DND-41 (cell line): ENCODE data around the gene LLGL1.

Source experiments
- CTCF ChIP-seq: IDR thresholded peaks from 2 replicates; pipeline ENCODE4 v1.5.1; 2012; ENCODE audit warnings: borderline replicate concordance, low read length, moderate library complexity, mild to moderate bottlenecking; ENCODE audit not compliant: poor library complexity, severe bottlenecking; ENCODE audit errors: extremely low read depth
- EZH2 ChIP-seq: IDR thresholded peaks from 3 replicates; pipeline ENCODE4 v1.6.1; 2012; ENCODE audit warnings: borderline replicate concordance, low read depth, mild to moderate bottlenecking, moderate library complexity, low read length, inconsistent platforms; ENCODE audit not compliant: severe bottlenecking

GRCh38 chr17:18260332-18261145 lies 35.1 kb downstream of the LLGL1 start, which contains the start of gene MIEF2:
- no peak for TF ChIP-seq CTCF
- TF ChIP-seq EZH2: no peak
